Measurements from ENCODE around the gene ISX.

DNA sequence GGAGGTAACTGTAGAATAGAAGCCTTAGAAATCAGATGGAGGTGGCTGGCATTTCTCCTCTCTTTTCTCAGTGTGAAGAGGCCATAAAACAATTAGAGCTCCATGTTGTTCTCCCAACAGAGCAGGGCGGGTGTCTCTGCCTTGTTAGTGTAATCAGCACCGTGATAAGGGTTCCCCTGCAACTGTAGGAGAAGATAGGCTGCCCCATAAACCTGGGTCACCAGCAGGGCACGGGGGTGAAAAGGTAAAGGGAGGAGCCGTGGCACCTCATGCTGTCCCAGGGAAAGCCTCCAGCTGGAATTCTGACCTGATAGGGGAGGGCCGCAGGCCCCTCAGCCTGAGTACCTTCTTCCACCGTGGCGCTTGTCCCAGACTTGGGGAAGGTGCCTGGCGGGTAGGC, 68.7 kb downstream of the ISX start:
- no peak for TF ChIP-seq POLR2A (IDR thresholded peaks at IDR 0.05; ENCODE audit: low read depth, low read length)
- TF ChIP-seq POLR2AphosphoS5 (IDR thresholded peaks at IDR 0.05; ENCODE audit: low read depth, low read length), result no peak

All from GM12892 (cell line).